ENCODE data around the gene GLRX5.

The GLRX5 gene

DNA sequence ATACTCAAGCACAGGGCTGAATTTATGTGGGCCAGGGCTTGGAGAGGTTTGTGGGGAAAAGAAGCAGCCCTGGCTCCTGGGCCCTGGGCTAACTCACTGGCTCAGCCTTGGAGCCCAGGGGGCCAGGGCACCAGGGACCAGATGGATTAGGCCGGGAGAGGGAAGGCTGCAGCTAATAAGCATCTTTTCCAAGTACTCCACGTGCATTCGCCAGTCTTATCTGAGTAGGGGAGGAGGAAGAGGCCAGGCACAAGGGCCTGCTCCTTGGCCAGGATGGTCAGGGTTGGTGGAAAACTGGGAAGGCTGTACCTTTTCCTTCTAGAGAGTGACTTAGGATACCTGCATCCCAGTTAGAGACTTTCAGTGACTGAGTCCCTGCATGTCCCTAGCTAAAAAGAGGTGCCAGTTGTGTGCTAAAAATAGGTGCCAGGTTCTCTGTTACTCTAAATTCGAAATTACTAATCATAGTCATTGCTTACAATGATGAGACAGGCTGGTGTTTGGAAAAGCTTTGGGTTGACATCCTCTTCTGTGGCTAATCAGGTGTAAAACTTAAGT lies 1.3 kb downstream of the GLRX5 start:
- DNase-seq: no peak

GRCh38 chr14:95536671-95537070 lies 1.8 kb downstream of the GLRX5 start:
- no peak for DNase-seq

DNA sequence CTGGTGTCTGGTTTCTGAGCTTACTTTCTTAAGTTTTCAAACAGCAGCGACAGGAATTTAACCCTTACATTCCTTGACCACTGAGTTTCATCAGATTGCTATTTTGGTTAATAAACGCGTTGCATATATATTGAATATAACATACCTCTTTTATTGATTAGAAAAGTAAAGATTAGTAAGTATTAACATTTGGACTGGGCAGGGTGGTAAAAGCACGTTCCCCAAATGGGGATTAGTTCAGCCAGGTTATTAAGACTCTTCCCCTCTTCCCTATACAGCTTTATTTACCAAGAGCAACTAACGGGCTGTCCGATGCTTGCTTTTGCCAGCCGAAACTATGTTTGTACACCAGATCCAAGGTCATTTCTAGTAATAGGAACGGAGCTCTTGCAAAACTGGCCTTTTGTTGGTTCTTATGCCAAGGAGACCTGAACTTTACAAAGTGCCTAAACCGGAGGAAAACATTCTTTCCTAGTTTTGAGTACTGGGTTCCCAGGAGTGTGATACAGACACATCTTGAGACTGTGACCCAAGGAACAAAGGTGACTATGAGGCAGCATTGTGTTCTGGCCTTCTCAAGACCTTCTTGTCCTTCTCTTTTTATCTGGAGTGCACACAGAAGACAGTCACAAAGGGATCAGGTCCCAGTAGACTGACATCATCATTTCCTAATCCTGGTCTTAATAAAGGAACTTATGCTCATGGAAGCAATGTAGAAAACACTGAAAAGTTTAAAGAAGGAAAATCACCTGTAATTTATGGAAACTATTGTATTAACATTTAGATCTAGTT lies 2.6 kb downstream of the GLRX5 start:
- no peak for DNase-seq

GRCh38 chr14:95538801-95539509 lies 4.1 kb downstream of the GLRX5 start:
- no peak for DNase-seq

DNA sequence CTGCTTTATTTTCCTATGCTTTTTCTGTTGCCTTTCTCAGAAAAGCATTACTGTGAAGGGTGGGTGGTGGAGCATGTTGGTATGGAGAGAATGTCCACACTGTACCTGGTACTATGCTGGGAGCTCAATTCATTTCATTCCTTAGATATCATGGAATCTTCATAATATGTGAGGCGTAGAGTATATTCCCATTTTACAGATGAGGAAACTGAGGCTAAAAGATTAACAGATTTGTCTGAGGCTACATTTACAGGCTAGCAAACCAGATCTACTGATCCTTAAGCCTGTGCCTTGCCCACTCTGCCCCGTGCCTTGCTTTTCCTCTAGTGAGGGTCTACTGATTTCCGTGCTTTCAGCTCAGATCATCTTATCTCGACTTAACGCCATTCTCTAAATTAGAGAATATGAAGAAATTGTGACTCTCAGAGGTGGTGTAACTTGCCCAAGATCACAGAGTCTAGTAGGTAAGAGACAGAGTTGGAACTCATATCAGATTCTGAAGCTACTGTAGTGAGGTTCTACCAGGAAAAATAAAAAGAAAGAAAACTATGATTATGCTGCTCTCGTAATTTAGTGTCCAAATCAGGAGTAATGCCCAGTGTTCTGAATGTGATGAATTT lies 5.5 kb downstream of the GLRX5 start:
- DNase-seq: no peak

DNA sequence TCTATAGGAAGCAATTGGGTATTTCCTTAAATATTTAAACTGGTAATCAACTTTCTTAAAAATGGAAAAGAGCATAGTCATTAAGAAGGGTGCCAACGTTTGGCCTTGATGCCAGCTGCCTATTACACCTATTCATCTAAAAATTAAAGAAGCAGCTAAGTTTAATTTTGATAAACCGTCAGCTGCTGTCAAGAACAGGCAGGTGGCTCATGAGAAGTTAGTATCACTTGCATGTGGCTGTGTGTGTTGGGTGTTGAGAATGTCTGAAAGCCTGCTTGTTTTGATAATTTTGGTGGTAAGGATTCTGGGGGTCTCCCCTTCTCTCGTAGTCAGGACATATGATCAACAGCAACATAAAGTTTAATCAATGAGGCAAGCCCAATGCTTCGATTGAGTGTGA lies 6.5 kb downstream of the GLRX5 start:
- no peak for DNase-seq

GRCh38 chr14:95541932-95542930 lies 7.4 kb downstream of the GLRX5 start:
- no peak for DNase-seq

DNA sequence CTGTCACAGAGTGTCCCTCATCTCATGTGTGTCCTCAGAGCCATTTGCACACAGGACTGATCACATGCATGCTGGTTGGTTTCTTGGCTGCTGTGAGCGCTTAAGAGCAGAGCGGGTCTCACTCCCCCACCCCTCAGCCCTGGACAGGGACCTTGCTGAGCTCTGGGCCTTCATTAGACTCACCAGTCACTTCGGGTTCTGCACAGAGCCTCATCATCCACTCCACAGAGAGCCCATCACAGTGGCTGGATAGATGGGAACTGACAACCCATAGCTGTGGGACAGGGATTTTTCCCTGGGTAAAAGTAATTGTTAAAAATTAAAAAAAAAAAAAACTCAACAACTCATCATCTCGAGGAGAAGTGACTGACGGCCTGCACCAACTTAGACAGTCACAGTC lies 8.2 kb downstream of the GLRX5 start:
- no peak for DNase-seq

GRCh38 chr14:95544588-95544987 lies 9.7 kb downstream of the GLRX5 start:
- no peak for DNase-seq

DNA sequence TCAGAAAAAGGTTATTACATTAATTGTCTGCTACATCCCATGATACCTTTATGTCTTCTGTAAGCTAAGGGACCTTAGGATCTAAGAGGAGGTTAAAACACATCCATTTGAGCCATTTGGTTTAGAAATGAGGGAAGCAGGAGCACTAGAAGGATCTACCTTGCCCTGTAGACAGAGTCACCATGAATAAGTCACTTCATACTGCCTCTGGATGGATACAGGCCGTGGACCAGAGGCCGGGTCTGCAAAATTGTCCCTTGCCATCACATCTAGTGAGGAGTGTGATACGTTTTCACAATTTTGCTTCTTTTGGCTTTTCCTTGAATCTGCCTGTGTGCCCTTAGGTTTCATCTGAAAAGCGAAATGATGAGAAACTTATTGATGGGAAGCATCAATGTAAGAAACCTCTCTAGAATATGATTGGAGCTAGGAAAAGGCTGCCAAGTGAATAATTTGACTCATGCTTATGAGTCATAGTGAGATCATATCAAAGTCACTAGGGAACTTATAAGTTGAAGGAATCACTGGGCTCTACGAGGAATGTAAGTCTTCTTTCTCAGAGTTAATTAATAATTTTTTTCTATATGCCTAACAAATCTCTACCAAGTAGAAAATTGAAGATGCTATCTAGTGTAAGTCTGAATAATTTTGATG lies 10.8 kb downstream of the GLRX5 start:
- no peak for DNase-seq

DNA sequence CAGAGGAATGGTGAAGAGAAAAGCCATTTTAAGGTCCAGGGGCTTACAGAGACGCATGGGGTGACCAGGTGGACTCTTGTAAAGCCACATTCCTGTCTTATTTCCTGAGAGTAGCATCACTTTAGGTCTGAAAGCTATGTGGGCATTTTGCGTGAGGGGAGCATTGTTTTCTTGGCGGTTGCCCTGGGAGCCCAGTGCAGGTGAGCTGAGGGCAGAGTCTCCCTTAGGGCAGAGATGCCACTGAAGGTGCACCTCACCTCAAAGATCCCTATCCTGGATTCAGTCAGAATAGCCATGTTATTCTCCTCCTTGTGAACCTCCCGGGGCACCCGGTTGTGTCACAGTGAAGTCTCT lies 12.4 kb downstream of the GLRX5 start:
- no peak for DNase-seq

DNA sequence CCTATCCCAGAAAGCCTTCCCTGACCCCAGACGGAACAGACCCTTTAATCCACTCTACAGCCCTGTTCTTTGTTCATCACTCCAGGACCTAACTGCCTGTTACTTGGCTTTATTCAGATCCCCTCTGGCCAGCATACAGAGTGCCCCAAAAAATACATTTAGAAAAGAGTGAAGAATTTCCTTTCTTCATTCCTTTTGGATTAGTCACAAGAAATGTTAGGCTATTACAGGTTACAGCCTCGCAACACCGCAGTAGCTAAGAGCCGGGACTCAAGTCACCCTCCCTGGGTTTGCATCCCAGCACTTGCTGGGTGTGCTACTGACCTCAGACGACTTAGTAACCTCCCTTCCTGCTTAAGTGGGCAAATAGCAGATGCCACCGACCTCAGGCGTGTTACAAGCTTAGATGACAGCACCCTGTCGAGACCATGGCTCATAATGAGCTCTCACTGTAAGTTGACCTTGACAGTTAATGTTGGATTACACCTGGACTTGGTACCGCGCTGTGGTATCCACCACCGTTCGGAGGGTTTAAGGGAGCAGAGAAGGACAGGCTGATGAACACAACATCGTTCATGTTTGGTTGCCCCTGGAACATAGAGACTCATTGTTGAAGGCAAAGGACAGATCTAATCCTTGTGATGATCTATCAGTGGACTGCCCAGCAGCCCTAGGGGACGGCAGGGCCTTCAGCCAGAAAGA lies 12.9 kb downstream of the GLRX5 start:
- no peak for DNase-seq

DNA sequence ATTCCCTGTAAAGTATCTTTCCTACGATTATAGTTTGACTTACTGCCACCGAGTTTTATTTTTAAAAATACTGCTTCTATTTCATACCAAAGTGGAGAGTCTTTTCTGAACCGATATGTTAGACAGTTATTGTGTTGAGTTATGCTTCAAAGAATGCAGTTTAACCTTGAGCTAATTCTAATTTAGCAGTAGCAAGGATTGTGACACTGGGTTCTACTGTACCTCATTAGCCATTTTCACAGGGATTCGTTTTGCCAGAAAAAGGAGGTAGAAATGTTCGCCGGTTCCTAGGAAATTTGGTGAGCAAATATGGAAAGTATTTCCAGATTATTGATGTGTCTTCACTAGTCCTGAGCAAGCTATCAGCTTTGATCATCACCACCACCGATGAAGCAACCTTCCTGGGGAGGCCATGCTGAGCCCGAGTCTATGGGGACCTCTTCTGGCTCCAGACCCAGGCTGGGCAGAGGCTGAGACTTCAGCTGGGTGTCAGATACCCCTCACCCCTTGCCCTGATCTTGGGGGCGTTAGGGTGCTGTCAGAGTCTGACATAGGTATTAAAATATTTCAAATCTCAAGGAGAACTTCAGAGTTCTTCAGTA lies 13.6 kb downstream of the GLRX5 start:
- DNase-seq: no peak

GRCh38 chr14:95549656-95550585 lies 15.1 kb downstream of the GLRX5 start:
- no peak for DNase-seq

GRCh38 chr14:95551435-95551834 lies 16.6 kb downstream of the GLRX5 start:
- no peak for DNase-seq

GRCh38 chr14:95553141-95553540 lies 18.3 kb downstream of the GLRX5 start:
- no peak for DNase-seq

DNA sequence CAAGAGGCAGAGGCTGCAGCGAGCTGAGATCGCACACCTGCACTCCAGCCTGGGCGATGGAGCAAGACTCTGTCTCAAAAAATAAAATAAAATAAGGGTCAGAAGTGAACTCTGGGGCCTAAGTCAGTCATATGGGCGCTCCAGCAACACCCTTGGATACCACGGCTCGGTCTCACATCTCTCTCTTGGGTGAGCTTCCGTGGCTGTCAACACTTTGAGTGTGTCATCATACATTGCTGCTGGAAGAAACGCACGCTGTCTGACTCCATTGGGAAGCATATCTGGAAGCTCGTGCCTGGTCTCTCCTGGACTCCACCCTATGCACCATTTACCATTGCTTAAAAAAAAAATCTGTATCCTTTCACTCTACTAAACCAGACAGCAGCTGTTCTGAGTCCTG lies 20.2 kb downstream of the GLRX5 start:
- no peak for DNase-seq

- no peak for DNase-seq
These were observed 22.4 kb downstream of the GLRX5 start for GRCh38 chr14:95557291-95557690.

DNA sequence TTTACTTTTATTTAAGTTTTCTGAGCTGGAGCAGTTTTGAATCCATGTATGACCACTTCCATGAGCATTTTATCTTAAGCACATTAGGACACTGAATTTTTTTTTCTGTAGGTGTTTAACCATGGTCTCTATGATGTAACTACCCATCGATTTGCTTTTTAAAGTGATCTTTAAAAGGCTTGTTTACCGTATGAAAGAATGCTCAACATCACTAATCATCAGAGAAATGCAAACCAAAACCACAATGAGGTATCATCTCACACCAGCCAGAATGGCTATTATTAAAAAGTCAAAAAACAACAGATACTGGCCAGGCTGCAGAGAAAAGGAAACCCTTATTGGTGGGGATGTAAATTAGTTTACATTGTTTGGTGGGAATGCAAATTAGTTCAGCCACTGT lies 23.0 kb downstream of the GLRX5 start:
- DNase-seq: no peak

- no peak for DNase-seq
These were observed 24.4 kb downstream of the GLRX5 start for GRCh38 chr14:95559203-95559602.
